Activated naive CD4-positive, alpha-beta T cell (primary cell): ENCODE measurements around the gene SLC39A3.
"Not testable (repeated sequence)": the region's sequence is repeated elsewhere in the genome, so short reads cannot be mapped to it uniquely, and the experiment has no call there.

Source experiments
- DNase-seq, 4 experiments: peaks; one replicate each; lab custom pipeline; 2025; lab: John Stamatoyannopoulos, UW

The SLC39A3 gene

DNA sequence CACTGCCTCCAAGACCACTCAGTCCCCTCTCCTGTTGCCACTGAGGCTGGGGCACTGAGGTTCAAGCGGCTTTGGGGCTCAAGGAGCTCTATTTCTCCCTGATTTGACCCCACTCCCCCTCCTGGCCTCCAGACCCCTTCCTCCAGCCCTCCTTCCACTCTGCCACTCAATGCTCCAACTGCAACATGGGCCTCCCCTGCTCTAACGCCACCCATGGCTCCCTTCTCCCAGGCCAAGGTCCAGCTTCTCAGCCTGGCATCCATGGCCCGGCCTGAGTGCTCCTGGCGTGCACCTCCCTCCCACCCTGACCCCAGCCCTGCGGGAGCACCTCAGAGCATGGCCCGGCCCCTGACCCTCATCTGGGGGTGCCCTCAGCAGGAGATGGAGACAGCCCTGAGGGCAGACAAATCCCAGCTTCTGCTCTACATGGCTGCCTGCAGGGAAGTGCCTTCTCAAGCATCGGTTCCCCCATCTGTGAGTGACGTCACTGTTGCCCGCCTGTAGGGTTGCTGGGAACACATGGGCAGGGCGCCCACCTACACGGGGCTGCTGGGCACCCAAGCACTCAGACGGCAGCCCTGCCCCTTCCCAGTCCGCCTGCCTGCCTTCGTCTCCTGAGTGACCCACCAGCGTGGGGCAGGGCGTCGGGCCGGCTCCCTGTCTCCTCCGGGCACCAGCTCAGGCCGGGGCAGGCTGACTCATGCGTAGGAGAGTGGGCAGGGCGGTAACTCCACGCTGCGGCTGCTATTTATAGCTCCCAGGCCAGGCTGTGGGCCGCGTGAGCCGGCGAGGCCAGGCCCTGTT, 17.1 kb downstream of the SLC39A3 start:
- no peak for DNase-seq

DNA sequence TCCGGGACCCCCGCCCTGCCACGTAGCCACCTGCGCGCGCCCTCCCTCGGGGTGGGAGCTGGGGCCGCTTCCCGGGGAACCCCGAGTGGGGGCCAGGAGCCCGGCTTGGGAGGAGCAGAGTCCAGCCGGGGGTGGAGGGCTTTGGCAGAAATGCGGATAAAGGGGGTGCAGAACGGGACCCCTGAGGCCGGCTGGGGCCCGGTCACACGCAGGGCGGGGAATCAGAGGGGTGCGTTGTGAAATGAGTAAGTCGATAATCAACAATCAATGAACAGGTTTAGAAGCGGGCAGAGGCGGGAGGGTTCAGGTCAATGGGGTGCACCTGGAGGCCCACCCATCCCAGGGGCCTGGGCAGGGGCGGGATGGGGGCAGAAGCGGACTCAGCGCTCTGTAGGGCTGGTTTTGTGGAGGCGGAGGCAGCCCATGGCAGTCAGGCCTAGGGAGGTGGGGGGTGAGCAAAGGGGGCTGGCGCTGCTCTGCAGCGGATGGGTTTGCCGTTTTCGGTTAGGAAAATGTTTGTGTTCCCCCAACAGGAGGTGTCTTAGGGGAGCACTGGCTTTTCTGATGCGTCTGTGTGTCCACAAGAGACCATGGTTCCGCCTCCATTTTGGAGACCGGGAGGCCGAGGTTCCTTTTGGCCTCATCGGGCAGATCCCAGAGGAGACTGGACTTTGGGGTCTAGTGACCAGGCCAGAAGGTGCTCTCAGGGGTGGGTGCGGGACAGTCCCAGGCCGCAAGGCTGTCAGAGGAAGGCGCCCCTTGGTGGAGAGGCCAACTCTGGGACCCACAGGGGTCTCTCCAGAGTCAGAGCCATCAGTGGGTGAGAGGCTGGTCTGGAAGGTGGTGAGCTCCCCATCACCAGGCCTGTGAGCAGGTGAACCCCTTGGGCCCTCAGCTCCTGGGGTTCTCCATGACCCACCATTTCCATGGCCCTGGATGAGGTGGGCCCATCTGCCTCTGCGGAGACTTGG, 18.0 kb downstream of the SLC39A3 start:
- no peak for DNase-seq

DNA sequence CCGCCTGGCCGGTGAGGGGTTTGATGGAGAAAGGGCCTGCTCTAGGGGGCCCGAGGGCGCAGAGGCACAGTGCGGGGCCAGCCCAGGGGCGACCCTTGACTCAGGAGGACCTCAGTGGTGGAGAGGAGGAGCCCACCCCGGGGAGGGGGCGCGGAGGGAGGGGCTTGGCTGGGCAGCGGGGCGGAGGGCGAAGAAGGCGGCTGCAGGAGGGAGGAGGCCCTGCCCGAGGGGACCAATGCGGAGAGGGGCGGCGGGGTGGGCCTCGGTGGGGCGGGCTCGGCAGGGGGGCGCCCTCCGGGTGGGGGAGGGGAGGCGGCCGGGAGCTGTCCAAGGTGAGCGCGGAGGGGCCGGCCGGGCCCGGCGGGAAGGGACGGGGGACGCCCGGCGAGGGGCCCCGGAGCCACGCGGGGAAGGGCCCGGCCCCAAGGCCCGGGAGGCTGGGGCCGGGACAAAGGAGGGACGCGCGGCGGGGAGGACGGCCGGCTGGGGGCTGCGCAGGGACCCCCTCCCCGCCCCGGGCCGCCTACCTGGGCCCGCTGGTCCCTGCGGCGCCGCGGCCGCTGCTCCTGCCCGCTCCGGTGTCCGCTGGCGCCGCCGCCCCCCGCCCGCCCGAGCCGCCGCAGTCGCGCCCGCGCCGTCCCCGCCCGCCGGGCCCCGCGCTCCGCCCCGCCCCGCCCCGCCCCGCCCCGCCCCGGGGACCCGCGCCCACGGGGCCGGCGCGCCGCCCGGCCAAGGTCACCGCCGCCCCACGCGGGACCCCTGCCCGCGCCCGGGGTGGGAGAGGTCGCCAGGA, 18.8 kb downstream of the SLC39A3 start, which contains the start of gene DIRAS1:
Gene DIRAS1, minus strand, starts transcription at position 596 of the 793 bp plus-strand sequence. CDS start 3,566 bp downstream, outside the sequence.
- no peak for DNase-seq

DNA sequence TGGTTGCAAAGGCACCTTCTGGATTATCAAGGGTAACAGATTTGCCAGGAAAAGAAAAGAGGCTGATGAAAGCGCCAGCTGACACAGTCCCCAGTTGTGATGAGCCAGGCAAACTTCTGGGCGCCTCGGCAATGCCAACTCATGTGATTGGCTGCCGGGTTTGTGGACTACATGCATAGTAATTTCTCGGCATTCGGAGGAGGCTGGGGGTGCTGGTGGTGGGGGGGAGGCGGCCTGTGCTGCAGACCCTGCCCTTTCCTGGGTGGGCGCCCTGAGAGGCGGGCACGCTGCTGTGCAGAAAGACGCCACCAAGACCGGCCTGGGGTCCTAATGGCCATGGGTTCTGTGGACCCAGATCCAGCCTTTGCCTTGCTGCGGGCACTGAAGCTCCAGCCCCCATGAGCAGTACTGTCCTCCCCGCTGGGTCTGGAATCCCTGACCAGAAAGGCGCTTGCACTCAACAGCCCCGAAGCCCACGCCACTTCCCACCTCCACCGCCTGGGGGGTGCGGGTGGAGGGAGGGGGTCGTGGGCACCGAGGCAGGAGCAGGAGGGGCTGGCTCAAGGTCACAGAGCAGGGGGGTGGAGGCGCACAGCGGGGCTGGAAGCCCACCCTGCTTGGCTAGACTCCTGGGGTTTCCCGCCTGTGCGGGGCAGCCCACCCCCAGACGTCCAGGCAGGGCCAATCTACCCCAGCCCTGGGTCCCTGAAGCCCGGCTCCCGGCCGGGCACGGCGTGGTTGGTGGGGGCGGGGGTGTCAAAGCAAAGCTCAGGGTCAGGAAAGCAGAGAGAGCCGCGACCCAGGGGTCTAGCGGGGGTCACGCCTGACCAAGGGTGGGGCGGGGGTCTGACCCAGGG, 19.7 kb downstream of the SLC39A3 start:
- no peak for DNase-seq

DNA sequence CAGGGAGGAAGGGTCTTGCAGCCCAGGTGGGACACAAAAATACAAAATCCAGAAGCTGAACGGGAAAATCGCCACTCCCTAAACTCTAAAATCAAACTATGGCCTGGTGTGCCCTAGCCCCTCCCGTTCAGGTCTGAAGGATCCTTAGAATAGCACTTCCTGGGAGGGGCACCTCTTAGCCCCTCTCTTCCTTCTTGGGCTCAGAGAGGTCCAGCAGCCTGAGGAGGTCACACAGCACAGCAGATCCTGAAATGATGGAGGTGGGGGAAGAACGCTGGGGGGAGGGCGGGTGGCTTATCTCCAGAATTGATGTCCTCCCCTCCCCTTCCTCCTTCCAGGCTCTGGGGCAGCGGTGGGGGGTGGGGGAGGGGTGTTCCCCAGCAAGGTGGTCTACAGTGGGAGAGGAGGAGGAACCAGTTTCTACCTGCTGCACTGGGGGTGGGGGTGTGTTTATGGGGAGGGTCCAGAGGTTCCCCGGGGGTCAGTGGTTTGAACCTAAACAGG, 20.5 kb downstream of the SLC39A3 start:
- DNase-seq, result no peak

DNA sequence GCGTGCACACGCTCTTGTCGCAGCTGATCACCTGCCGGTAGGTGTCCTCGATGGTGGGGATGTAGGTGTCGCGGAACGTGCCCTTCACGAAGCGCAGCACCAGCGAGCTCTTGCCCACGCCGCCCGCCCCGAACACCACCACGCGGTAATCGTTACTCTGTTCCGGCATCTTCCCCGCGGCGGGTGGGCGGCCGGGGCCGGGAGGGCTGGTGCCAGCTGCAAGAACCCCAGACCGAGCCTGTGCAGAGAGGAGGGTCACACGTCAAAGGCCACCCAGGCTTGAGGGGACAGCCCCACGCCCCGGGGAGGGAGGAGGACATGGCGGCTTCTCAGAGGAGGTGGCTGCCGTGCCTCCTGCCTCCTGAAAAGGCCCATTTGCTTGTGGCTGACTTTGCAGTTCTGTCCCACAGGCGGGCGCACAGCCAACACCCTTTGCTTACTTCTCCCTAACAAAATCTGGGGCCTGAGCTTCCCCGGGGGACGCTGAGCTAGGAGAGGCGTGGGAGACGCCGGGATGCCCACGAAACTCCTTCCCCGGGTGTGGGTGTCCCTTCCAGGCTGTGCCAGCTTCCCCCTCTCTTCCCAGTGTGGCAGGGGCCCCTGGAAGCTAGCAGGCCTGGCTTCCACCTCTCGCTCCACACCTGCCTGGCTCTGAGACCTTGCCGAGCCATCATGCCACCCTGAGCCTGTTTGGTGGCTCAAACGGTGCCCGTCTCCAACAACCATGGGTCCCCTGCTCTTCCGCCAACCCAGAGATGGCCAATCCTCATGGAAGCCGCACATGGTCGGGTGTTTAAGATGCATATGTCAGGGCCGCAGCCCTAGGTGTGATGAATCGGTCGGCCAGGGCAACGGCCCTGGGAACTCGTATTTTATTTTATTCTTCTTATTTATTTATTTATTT, 21.9 kb downstream of the SLC39A3 start:
- DNase-seq, result no peak

DNA sequence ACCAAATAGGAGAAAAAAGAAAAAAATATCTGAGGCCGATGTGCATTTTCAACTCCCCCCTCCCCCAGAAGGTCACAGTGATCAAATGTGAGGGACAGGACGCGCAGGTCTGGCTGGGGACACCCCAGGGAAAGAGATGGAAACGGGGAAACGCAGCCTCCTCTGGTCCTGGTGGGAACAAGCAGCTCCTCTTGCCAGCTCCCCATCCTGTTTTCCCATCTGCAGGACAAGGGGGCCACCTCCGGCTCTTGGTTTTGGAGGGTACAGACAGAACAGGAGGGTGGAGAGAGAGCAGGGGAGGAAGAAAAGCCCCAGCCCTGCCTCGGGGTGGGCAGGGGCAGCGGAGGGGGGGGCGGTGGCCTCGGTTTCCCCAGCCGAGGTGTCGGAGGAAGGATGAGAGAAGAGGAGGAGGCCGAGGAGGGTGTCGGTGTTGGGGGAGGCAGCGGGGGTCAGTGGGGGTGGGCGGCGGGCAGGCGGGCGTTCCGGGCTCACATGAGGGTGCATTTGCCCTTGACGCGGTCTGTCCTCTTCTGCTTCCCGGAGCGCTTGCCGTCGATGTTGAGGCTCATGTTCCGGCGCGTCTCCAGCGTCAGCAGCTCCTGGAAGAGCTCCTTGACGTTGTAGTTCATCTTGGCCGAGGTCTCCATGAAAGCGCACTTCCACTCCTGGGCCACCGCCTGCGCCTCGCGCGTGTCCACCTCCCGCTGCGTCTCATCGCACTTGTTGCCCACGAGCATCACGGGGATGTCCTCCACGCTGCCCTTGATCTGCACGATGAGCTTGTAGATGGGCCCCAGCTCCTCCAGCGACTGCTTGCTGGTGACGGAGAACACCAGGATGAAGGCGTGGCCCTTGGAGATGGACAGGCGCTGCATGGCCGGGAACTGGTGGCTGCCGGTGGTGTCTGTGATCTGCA, 22.8 kb downstream of the SLC39A3 start:
- no peak for DNase-seq

DNA sequence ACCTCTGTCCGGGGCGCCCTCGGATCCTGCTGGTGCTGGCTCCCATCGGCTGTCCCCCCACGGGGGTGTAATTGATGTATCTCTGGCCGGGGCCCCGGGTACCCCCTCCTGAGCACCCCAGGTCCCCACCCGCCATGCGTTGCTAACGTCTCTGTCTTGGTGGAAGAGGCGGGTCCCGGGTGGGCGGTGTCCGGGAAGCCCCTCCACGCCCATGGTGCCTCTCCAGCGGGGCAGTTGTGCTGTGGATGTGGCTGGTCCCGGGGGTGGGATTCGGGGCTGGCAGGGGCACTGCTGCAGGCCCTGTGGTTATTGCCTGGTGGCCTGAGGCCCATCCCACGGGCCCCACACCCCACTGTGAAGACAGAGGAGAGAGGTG, 23.6 kb downstream of the SLC39A3 start:
- DNase-seq, result no peak

DNA sequence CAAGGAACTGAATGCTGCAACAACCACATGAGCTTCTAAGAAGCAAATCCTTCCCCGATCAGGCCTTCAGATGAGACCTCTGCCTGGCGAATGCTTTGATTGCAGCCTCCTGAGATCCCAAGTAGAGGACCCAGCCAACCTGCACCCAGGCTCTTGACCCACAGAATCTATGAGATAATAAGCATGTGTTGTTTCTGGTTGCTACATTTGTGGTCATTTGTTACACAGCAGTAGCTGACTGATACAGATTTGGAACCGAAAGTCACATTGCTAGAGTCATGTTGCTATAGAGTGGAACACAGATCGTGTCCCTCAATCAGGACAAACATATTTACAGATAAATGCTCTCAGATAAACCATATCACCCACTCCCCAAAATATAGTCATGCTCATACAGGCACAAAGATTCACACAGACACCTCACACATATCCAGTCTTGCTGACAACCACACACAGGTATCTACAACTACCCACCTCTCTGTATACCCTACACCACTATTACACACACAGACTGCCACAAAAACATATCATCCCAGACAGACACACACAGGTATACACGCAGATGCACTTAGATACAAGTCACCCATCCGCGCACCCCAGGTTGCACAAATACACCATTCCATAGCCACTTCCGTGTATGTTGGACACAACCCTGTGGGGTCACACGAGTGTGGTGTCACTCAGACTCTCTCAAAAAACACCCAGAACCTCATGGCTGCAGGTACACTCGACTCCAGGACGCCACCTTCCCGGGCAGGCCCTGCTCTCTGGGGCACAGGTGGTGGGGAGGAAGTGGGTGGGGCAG, 24.1 kb downstream of the SLC39A3 start:
- DNase-seq, result no peak

DNA sequence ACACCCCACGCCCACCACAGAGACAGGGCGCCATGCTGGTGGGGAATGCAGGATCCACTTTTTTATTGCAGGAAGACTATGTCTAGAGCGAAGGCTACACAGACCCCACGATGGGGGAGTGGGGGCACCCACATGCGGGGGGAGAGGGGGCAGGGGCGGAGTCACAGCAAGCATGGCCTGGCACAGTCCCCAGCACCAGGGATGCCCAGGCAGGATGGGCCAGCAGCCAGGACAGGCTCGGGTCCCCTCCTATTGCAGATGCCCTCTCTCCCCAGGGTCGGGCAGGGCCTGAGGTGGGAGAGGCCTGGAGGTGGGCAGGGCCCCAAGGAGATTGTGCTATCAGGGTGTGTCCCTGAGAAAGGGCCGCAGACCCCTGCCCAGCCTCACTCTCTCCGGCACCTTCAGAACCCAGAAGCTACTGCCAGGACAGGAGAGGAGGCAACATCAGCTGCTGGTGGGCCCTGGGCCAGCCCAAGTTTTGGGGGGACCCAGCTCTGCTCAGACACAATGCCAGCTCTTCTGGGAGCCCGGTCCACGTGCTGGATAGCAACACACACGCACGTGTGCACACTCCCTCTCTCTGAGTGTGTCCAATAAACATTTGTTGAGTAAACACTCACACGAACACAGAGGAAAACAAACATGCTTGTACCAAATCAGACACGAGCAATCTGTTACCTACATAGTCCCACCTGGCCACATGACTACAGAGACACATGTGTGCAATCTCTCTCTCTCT, 25.1 kb downstream of the SLC39A3 start:
- DNase-seq, result no peak

DNA sequence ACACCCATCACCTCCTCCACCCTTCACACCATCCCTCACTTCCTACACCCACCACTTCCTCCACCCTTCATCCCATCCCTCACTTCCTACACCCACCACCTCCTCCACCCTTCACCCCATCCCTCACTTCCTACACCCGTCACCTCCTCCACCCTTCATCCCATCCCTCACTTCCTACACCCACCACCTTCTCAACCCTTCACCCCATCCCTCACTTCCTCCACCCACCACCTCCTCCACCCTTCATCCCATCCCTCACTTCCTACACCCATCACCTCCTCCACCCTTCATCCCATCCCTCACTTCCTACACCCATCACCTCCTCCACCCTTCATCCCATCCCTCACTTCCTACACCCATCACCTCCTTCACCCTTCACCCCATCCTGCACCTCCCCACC, 25.7 kb downstream of the SLC39A3 start:
- DNase-seq, result not testable (repeated sequence)

DNA sequence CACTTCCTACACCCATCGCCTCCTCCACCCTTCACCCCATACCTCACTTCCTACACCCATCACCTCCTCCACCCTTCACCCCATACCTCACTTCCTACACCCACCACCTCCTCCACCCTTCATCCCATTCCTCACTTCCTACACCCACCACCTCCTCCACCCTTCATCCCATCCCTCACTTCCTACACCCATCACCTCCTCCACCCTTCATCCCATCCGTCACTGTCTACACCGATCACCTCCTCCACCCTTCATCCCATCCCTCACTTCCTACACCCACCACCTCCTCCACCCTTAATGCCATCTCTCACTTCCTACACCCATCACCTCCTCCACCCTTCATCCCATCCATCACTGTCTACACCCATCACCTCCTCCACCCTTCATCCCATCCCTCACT, 26.6 kb downstream of the SLC39A3 start:
- not testable (repeated sequence) for DNase-seq

DNA sequence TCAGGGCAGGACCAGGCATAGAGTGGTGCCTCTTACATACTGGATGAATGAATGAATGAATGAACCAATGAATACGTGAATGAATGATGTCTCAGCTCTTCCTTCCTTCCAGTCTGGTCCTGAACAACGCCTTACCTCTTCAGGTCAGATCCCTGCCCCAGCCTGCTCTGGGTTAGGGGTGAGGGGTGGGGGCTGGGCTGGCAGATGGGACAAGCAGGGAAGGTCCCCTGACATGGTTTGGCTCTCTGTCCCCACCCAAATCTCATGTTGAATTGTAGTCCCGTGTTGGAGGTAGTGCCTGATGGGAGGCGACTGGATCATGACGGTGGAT, 28.0 kb downstream of the SLC39A3 start:
- DNase-seq, result no peak

DNA sequence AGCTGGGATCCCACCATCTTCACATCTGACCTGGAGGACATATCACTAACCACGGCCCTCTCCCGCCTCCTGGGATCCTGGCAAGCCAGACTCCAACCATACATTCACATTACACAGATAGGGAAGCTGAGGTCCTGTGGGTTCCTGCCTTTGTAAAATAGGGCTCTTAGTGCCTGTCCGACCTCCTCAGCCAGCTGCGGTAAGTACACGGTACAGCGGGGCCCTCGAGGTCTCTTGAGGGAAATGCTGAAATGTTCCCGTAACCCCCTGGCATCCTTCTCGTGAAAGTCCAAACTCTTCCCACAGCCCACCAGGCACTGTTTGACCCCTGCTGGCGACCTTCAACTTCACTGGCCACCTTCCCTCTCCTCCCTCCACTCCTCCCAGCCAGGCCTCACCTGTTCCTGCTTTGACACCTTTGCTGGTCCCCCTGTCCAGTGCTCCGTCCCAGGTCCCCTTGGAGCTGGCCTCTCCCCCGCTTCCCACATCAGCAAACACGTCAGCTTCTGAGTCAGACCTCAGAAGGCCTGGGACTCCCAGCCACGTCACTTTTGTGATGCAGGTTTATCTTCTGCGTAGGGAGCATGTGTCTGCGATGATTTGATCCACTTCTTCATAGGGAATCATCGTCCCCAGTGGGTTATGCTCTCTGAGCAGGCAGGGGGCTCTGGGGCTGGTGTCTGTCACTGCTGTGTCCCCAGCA, 28.5 kb downstream of the SLC39A3 start:
- DNase-seq, result no peak

DNA sequence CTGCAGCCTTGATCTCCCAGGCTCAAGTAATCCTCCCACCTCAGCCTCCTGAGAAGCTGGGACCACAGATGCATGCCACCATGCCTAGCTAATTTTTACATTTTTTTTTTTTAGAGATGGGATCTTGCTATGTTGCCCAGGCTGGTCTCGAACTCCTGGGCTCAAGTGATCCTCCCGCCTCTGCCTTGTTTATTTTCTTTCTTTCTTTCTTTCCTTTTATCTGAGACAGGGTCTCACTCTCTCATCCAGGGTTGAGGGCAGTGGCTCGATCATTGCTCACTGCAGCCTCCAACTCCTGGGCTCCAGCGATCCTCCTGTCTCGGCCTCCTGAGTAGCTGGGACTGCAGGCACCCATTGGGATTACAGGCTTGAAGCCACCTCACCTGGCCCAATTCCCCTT, 33.6 kb downstream of the SLC39A3 start:
- no peak for DNase-seq

DNA sequence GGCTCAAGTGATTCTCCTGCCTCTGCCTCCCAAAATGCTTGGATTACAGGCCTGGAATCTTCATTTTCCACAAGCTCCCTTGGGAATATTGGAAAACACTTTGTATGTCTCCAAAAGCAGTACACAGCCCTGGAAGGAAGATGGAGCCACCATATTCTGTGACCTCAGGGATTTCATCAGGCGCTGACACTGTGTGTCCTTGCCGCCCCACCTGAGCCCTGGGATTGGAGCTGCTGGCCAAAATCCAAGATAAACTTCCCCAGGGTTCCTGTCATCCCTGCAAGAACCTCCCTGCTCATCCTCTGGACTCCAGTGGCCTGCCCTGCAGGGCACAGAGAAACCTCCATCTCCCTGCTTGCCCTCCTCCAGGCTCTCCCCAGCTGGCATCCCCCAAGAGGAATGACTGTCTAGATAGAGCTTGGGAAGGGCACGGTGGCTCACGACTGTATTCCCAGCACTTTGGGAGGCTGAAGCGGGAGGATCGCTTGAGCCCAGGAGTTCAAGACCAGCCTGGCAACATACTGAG, 36.1 kb downstream of the SLC39A3 start:
- DNase-seq, result no peak

DNA sequence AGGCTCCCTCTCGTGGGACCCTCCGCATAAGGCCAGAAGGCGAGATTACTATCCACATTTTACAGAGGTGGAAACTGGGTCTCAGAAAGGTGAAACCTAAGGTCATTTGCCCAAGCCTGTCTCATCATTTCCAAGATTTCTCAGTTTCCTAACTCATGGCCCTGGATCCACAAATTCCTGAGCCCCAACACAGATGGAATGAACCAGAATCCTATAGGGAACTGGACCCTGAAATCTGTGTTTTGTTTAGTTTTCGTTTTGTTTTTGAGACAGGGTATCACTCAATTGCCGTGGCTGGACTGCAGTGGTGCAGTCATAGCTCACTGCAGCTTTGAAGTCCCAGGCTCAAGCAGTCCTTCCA, 36.8 kb downstream of the SLC39A3 start:
- no peak for DNase-seq
